Measurements from ENCODE around the gene MYO3B.
"Not testable (repeated sequence)": the region's sequence is repeated elsewhere in the genome, so short reads cannot be mapped to it uniquely, and the experiment has no call there.

MYO3B gene

DNA sequence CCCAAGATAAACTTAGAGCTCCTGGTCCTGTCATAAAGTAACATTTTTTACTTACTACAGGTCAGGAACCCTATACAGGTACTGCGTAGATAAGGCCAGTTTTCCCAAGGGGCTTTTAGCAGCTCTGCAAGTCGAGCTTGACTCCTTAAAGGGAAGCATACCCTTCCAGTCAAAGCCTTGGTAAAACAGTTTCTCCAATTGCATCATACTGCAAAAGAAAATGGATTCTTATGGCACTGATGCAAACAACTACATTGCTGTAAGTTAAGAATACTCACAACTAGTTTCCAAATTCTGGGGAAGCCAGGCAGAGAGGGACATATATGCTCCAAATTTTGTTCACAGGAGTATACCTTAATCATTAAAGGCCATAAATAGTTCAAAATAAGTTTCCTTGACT is 31.0 kb downstream of the MYO3B start:
- no peak for DNase-seq (ENCODE audit: low read depth)

- DNase-seq (ENCODE audit: low read depth) = no peak
Observed at GRCh38 chr2:170212625-170213280, 34.8 kb downstream of the MYO3B start.

DNA sequence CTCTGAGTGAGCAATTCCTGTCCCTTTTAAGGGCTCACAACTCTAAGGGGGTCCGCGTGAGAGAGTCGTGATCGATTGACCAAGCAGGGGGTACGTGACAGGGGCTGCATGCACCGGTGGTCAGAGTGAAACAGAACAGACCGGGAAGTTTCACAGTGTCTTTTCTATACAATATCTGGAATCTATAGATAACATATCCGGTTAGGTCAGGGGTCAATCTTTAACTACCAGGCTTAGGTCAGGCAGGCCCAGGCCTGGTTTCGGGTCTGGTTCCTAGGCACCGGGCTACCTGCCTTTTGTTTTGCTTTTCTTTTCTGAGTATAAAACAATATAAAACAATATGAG is 35.3 kb downstream of the MYO3B start:
- DNase-seq (ENCODE audit: low read depth) = not testable (repeated sequence)

DNA sequence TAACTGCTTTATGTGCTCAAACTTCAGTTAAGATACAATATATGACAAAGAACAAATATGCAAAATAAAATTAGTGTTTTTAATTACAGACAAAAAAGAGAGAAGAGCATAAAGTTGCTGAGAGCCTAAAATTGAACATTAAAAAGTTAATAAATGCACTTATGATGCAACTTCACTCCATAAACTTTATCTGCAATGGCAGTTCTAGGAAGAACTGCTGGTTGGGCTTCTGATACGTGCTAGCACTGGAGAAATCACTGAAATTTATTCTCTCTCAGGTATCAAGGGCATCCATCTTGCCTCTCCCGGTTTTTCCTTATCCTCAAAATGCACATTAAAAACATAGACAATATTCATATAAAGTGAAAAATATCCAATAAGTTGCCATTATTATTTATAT is 35.7 kb downstream of the MYO3B start:
- no peak for DNase-seq (ENCODE audit: low read depth)

GRCh38 chr2:170214309-170214948 is 36.5 kb downstream of the MYO3B start:
- no peak for DNase-seq (ENCODE audit: low read depth)

GRCh38 chr2:170215021-170215420 is 37.1 kb downstream of the MYO3B start:
- DNase-seq (ENCODE audit: low read depth) = no peak

DNA sequence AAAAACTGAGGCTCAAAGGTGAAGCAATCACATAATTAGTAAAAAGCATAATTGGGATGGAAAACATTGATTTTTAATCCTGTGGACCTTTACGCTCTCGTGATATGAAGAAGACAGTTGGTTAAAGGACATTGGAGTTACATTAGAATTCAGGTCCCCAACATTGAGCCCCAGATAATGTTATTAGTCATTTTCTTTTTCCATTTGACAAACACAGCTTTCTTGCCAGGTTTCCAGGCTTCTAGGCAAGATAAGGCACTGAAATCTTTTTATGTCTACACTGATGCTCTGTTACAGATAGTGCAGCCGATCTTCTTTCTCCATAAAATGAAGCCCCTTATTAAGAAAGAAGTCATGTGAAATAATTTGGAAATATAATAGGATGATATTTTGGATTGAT is 38.5 kb downstream of the MYO3B start:
- DNase-seq (ENCODE audit: low read depth) = no peak

DNA sequence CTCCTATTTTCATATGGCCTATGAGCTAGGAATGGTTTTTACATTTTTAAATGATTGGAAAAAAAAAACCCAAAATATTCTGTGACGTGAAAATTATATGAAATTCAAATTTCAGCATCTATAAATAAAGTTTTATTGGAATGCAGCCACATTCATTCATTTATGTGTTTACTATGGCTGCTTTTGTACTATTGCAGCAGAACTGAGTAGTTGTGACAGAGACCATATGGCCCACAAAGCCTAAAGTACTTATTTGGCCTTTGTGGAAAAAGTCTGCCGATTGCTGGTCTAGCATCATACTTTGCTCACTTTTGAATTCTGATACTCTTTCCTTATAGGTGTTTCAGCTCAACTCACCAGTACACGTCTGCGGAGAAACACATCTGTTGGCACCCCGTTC is 39.0 kb downstream of the MYO3B start:
- no peak for DNase-seq (ENCODE audit: low read depth)

DNA sequence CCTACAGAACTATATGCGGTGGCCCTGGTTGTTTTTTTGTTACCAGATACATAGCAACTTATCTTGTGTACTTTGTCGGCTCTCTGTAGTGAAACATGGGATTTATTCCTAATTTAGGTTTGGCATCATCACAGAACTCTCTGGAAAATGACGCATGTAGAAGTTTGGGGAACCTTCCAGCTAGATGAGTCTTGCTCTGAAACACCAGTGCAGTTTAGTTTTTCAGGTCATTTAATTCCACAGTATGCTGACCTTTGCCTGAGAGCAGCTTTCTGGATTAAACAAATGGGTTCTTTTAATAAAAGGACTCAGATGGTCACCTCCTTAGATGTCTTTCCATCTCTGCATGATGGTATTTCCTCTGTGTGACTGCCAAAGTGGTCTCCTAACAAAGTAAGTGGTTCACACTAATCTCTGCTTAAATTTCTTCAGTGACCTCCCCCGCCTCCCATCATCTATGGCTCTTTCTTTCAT is 39.9 kb downstream of the MYO3B start:
- DNase-seq (ENCODE audit: low read depth) = no peak

GRCh38 chr2:170218456-170218855 is 40.5 kb downstream of the MYO3B start:
- no peak for DNase-seq (ENCODE audit: low read depth)

DNA sequence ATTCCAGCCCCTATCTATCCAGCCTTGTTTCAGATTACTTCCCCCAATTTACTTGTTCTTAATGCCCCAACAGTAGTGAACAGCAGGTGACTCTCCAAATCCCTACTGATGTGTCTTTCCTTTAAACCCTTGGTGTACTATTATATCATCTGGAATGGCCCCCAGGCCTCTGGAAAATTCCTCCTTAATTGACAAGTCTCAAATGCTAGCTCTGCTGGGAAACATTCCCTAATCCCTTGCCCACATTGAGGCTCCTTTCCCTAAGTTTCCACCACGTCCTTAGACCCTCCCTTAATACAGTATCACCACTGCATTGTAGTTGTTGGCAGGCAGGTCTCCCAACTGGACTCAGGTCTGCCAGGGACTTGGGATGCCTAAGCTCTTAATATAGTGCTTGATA is 41.0 kb downstream of the MYO3B start:
- no peak for DNase-seq (ENCODE audit: low read depth)

GRCh38 chr2:170221317-170222288 is 43.7 kb downstream of the MYO3B start:
- no peak for DNase-seq (ENCODE audit: low read depth)

- no peak for DNase-seq (ENCODE audit: low read depth)
Observed at GRCh38 chr2:170222298-170222697, 44.4 kb downstream of the MYO3B start.

- DNase-seq (ENCODE audit: low read depth) = no peak
Observed at GRCh38 chr2:170222842-170223241, 44.9 kb downstream of the MYO3B start.

GRCh38 chr2:170224692-170225294 is 46.8 kb downstream of the MYO3B start:
- no peak for DNase-seq (ENCODE audit: low read depth)

GRCh38 chr2:170226216-170226615 is 48.3 kb downstream of the MYO3B start:
- no peak for DNase-seq (ENCODE audit: low read depth)

- no peak for DNase-seq (ENCODE audit: low read depth)
Observed at GRCh38 chr2:170227507-170227947, 49.6 kb downstream of the MYO3B start.

- no peak for DNase-seq (ENCODE audit: low read depth)
Observed at GRCh38 chr2:170227951-170228350, 50.0 kb downstream of the MYO3B start.

DNA sequence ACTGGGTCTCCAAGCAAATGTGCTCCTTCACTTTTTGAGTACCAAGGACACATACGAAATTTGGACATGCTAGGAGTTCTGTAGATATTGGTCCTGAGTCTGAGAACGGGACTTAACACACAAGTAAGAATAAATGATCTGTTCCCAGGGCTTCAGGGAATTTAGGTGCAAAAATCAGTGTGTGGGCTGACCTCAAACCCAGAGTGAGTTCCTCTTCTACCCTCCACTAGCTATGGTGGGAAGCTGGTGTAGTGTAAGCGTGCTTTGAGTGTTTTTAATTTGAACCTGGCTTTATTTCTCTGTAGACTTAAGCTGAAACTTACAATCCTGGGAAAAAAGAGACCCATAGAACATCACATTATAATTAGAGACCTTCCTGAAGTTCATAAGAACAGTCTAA is 50.5 kb downstream of the MYO3B start:
- no peak for DNase-seq (ENCODE audit: low read depth)

GRCh38 chr2:170229125-170229524 is 51.2 kb downstream of the MYO3B start:
- DNase-seq (ENCODE audit: low read depth) = no peak

- DNase-seq (ENCODE audit: low read depth) = no peak
Observed at GRCh38 chr2:170229744-170230143, 51.8 kb downstream of the MYO3B start.
